Activated CD4-positive, alpha-beta T cell treated with anti-CD3 and anti-CD28 coated beads, Interleukin-2, amount 50 U/mL, for 24 hours (primary cell): ENCODE measurements around the gene MRAS.
"Not testable (repeated sequence)": the region's sequence is repeated elsewhere in the genome, so short reads cannot be mapped to it uniquely, and the experiment has no call there.

Source experiments
- DNase-seq, 2 donors: peaks; one replicate each; pipeline ENCODE4 v3.0.0-alpha.2; 2020; ENCODE audit warnings: low read depth in 1 of 2, low spot score in 1 of 2

The MRAS gene

GRCh38 chr3:138412821-138413551 is 64.6 kb downstream of the MRAS start:
- DNase-seq: no peak

DNA sequence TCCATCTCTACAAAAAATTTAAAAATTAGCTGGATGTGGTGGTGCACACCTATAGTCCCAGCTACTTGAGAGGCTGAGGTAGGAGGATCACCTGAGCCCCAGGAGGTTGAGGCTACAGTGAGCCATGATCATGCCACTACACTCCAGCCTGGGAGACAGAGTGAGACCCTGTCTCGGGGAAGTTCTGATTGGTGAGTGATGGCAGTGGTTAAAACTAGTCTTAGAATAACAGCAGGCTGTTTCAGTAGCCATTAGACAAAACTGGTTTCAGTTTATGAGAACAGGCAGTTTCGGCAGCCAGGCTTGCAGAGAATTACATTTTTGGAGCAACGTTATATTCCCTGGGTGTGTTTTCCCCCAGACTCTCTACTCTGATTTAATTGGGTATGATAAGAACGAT is 67.9 kb downstream of the MRAS start:
- DNase-seq: not testable (repeated sequence)

GRCh38 chr3:138417559-138417982 is 69.2 kb downstream of the MRAS start:
- peak; percentile 24 to 59 for DNase-seq

GRCh38 chr3:138418601-138419206 is 70.3 kb downstream of the MRAS start:
- DNase-seq: no peak

DNA sequence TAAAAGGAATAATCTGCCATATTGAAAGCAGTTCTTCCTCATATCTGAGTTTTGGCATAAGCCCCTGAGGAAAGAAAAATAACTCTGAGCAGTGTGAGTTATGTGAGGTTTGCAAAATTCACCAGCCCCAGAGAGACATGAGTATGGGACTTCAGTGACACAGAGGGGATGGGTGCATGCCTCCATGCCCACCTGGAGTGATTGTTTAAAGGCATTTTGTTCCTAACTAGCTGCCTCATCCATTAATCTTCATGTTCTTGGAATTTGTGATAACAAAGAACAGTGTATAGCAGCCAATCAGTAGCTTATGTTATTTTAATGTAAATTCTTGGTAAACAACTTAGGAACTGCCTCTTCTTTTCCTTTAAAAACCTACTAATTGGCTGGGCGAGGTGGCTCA is 74.9 kb downstream of the MRAS start:
- DNase-seq: no peak

GRCh38 chr3:138424323-138424722 is 75.9 kb downstream of the MRAS start:
- DNase-seq: no peak

DNA sequence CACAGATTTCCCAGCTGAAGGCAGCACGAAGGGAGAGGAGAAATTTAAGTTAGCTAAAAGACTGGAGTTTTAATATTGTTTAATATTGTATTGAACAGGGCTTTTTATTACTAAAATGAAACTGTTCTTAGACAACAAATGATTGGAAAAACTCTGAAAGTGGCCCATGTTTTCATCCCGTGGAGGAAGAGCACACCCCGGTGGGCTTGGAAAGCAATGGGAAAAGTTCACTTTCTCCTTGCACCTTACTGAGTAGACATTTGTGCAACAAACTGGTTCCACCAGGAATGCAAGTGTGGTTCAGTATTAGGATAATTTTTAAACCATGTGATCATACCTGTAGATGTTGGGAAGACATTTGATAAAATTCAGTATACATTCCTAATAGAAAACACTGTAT is 77.8 kb downstream of the MRAS start:
- no peak for DNase-seq

- not testable (repeated sequence) for DNase-seq
Observed at GRCh38 chr3:138426754-138427153, 78.4 kb downstream of the MRAS start.

DNA sequence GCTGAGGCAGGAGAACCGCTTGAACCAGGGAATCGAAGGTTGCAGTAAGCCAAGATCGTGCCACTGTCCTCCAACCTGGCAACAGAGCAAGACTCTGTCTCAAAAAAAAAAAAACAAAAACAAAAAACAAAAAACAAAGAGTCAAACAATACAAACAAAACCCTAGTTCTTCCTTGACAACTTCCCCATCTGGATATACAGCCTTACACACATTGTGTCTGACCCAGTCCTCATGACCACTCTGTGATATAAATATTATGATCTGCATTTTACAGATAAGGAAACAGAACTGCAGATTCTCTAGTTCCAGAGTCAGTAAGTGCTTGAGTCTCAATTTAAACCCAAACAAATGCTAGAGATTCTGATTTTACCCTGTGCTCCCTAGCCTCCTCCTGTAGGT is 81.3 kb downstream of the MRAS start:
- DNase-seq: no peak

- no peak for DNase-seq
Observed at GRCh38 chr3:138432576-138433240, 84.3 kb downstream of the MRAS start.

DNA sequence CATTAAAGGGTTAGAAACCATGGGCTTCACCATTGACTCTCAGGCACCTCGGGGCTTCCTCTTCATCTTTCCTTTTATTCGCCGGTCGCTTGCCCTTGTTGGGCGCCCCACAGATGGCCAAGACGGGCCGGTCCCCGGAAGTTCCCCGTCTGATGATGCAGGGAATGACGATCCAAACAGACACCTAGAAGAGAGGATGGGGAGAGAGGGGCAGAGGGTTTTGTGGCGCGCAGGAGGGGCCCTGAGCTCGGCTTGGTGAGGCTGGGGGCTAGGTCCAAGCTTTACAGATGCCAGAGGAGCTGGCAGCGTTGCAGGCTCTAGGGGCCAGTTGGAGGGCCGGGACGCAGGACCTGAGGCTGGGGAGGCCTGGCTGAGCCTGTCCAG is 85.5 kb downstream of the MRAS start:
- DNase-seq: no peak

DNA sequence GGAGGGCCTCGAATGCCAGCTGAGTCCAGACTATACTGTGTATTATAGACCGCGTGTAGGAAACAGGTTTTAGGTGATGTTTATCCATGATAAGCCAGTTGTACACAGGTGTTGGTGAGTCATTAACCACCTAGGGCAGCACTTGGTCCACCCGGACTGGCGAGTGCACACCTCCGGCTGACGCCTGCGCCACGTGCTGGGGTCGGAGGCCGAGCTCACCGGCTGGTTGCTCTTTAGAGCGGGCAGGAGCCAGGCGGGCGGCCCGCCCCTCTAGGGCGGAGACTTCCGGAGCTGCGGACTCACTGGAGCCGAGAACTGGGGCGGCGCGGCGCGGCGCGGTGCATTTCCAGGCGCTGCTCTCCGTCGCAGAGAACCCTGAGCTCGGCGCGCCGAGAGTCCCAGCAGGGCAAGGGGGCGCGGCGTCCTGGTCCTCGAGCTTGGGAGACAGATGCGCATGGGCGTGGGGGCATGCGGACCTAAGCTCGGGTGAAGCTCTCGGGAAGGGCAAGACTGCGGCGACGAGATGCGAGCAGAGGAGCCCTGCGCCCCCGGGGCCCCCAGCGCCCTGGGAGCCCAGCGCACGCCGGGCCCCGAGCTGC is 86.0 kb downstream of the MRAS start, which contains the start of gene ESYT3:
ESYT3 (plus strand) TSS at position 341 of the 599 bp plus-strand sequence; CDS start at position 524, 183 bp downstream.
- DNase-seq: peak; percentile 4 to 13

- no peak for DNase-seq
Observed at GRCh38 chr3:138434875-138435772, 86.7 kb downstream of the MRAS start.

GRCh38 chr3:138435840-138436239 is 87.5 kb downstream of the MRAS start:
- DNase-seq: no peak

DNA sequence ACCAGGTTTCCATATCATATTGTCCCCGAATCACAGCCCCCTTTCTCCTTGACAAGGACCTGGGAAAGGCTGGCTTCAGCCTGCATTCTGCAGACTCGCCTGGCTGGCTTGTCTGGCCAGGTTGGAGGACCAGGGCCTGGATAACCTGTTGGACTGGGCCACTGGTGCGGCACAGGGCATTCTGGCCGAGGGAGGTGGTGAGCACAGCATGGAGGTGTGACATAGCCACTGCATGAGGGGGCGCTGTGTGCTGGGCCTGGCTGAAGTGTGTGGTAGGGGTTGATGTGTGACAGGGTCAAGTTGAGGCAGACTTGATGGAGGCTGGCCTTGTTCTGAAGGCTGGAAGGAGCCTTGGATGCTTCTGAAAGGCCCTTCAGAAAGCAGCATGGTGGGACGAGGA is 88.9 kb downstream of the MRAS start:
- DNase-seq: no peak

DNA sequence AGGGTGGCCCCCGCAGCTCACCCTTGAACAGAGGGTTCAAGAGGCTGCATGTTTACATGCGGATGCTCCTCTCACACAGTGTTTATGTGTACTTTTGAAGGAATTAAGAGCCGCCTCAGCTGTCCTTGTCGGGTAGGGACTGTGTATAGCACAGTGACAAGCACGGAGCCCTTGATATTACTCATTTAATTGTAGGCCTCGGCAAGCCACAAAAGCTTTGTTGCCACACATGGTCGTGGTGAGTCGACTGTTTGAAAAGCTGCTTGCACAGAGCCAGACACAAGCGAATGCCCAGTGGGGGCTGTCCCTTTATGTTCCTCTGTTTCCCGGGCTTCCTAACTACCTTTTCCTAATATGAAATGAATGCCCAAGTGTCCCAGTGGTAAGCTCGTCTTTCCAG is 90.5 kb downstream of the MRAS start:
- no peak for DNase-seq

DNA sequence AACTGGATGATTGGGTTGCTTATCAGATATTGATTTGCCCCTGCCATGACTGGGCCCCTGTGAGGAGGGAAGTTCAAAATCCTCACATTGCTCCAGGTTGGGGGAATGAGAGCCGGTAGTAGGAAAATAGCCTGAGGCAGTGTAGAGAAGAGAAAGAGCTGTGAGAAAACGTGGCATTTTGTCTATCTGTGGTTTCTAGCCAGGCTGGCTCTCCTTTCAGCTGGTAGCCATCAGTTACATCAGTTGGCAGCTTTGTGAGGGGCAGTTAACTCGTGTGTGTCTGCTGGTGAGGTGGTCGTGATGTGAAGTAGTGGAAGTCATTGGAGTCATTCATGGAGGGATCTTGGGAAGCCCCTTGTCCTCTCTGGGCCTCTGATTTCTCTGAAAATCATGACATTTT is 91.3 kb downstream of the MRAS start:
- DNase-seq: no peak

- no peak for DNase-seq
Observed at GRCh38 chr3:138440121-138440521, 91.7 kb downstream of the MRAS start.

DNA sequence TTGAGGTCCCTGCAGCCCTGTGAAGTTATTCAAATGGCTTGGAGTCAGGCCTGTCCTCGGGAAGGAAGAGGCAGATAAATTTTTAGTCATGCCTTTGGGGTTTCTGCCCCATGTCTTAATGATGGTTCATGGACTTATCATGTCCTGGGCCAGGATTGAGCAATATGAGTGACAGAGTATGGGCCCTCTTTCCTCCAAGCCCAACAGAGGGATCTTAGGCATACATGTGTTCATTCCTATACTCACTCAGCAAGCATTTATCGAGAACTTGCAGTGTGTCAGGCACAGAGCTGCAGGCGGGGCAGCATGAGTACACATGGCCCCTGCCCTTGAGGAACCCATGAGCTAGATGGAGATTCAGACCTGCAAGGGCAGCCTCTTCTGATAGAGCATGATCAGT is 92.2 kb downstream of the MRAS start:
- no peak for DNase-seq

GRCh38 chr3:138441256-138441655 is 92.9 kb downstream of the MRAS start:
- DNase-seq: no peak

- no peak for DNase-seq
Observed at GRCh38 chr3:138441742-138442141, 93.4 kb downstream of the MRAS start.
